Measurements from ENCODE around the gene CLTA.

- TF ChIP-seq RCOR1 (IDR thresholded peaks at IDR 0.05; ENCODE audit: low read length), result no peak
- no peak for TF ChIP-seq FOXM1 (IDR thresholded peaks at IDR 0.05; ENCODE audit: low read depth)
Observed at GRCh38 chr9:36247356-36247755, 56.6 kb downstream of the CLTA start.

Data from SK-N-SH (cell line).